Measurements from ENCODE around the gene PLAC9. TPM values are rescaled to one million over a fixed set of nuclear protein-coding genes. Genes with fewer than 3 reads are reported as not detected.
A peak's percentile ranks its signal among the peaks of the same experiment; 100 is the strongest.

PLAC9 gene
- total and polyA plus RNA-seq, 8 donors = 0.63 to 14.6 (median 3.0) TPM

- Histone ChIP-seq H3K27ac (peak overlapping the region in 2 of 4 donors; percentile 39 to 66), H3K9me3 (no peaks in the 10 kb centered on the region), H3K27me3 (no peaks in the 10 kb centered on the region), H3K36me3 (peaks cover 6 to 73% (median 24%) of the 10 kb centered on the region in 3 donors), H3K4me1 (no peaks in the 10 kb centered on the region), H3K4me3 (no peak overlapping the region)
- no peak for FAIRE-seq
- TF ChIP-seq CTCF (IDR thresholded peaks at IDR 0.05) = no peak
- no peak for ATAC-seq
- intact Hi-C loops (cut with DNase I) = loop anchor here in 1 of 3 donors (10.0 kb wide), 1 partner anchor 47 kb away; the partner anchor contains the start of gene ANXA11
- DNase-seq = no peak
- 79 to 87% methylated on average over 5 of the region's 5 CpGs for WGBS, 2 donors
Observed at GRCh38 chr10:80158126-80158525, 25.6 kb downstream of the PLAC9 start.

GRCh38 chr10:80158598-80159127 lies 26.1 kb downstream of the PLAC9 start:
- FAIRE-seq = no peak
- peak in 2 of 6 donors; percentile 24 to 64 for DNase-seq
- Histone ChIP-seq H3K9me3 (no peaks in the 10 kb centered on the region), H3K27me3 (no peaks in the 10 kb centered on the region), H3K27ac (peak overlapping the region in 2 of 4 donors; percentile 39 to 66), H3K4me3 (no peak overlapping the region), H3K36me3 (peaks cover 6 to 74% (median 25%) of the 10 kb centered on the region in 3 donors), H3K4me1 (no peaks in the 10 kb centered on the region)
- TF ChIP-seq CTCF (IDR thresholded peaks at IDR 0.05) = no peak
- ATAC-seq = peak; percentile 36 to 87 (median 70)
- WGBS, 2 donors = 75 to 83% methylated on average over 14 of the region's 14 CpGs
- intact Hi-C loops (cut with DNase I) = loop anchor here in 1 of 3 donors (10.0 kb wide), 1 partner anchor 46 kb away; the partner anchor contains the start of gene ANXA11

GRCh38 chr10:80159166-80159873 lies 26.8 kb downstream of the PLAC9 start:
- Histone ChIP-seq H3K27me3 (no peaks in the 10 kb centered on the region), H3K4me1 (no peaks in the 10 kb centered on the region), H3K36me3 (peaks cover 8 to 71% (median 32%) of the 10 kb centered on the region in 3 donors), H3K27ac (peak overlapping the region in 2 of 4 donors; percentile 36 to 66), H3K4me3 (no peak overlapping the region), H3K9me3 (no peaks in the 10 kb centered on the region)
- intact Hi-C loops (cut with DNase I) = loop anchor here in 1 of 3 donors (10.0 kb wide), 1 partner anchor 45 kb away; the partner anchor contains the start of gene ANXA11
- DNase-seq = no peak
- 86 to 91% methylated on average over 9 of the region's 9 CpGs for WGBS, 2 donors
- FAIRE-seq = no peak
- no peak for ATAC-seq
- TF ChIP-seq CTCF (IDR thresholded peaks at IDR 0.05) = no peak

- H3K9me3 ChIP-seq = no peaks in the 10 kb centered on the region
- 91 to 97% methylated on average over 17 of the region's 17 CpGs for WGBS, 2 donors
- no peaks in the 10 kb centered on the region for H3K27me3 ChIP-seq
- H3K36me3 ChIP-seq = peaks cover 9 to 67% (median 28%) of the 10 kb centered on the region in 3 donors
- TF ChIP-seq CTCF (IDR thresholded peaks at IDR 0.05) = no peak
- ATAC-seq (no peak), DNase-seq (no peak), FAIRE-seq (no peak)
- no peak overlapping the region for H3K27ac ChIP-seq
- no peak overlapping the region for H3K4me3 ChIP-seq
- intact Hi-C loops (cut with DNase I) = no loop called here
- H3K4me1 ChIP-seq = no peaks in the 10 kb centered on the region
Observed at GRCh38 chr10:80160361-80161320, 28.1 kb downstream of the PLAC9 start.
